GM21576 (cell line): ENCODE data around the gene TCEAL1.

Experiments used
- ATAC-seq: cut with Tn5 transposase; IDR thresholded peaks from one replicate; pipeline ENCODE4 v1.9.1; 2021; ENCODE audit warnings: mild to moderate bottlenecking, moderate library complexity; ENCODE audit not compliant: unreplicated experiment

The TCEAL1 gene

GRCh38 chrX:103678199-103678993 lies 49.6 kb downstream of the TCEAL1 start:
- ATAC-seq = no peak
